Activated CD8-positive, alpha-beta T cell treated with anti-CD3 and anti-CD28 coated beads, Interleukin-2, amount 10 ng/mL, durations not matched to agents 7 days and 5 days (primary cell): ENCODE measurements around the gene TMTC4. TPM values are rescaled to one million over a fixed set of nuclear protein-coding genes. Genes with fewer than 3 reads are reported as not detected.
A peak's percentile ranks its signal among the peaks of the same experiment; 100 is the strongest.

Source experiments
- ATAC-seq: fragments of 150-1000 bp; cut with Tn5 transposase; one replicate; pipeline ENCODE4 v1.10.0; 2021; ENCODE audit warnings: moderate library complexity
- CTCF ChIA-PET: fragments of 350-600 bp; sonication (Branson Sonifier 250); formaldehyde crosslinking; loops from one replicate; lab custom pipeline; 2021; ENCODE audit warnings: antibody characterized with exemption; lab: Charles Lee
- POLR2A ChIA-PET: fragments of 350-600 bp; sonication (Branson Sonifier 250); formaldehyde crosslinking; loops from one replicate; lab custom pipeline; 2021; ENCODE audit warnings: antibody characterized with exemption; lab: Charles Lee
- DNase-seq: peaks from one replicate; pipeline ENCODE4 v3.0.0-alpha.2; 2020
- H3K27ac Mint-ChIP-seq: one replicate; pipeline ENCODE4 v1.8.0; 2021; ENCODE audit warnings: mild to moderate bottlenecking, mixed read lengths
- H3K27me3 Mint-ChIP-seq: one replicate; pipeline ENCODE4 v1.8.0; 2021; ENCODE audit warnings: low read depth, mixed read lengths
- H3K36me3 Mint-ChIP-seq: one replicate; pipeline ENCODE4 v1.8.0; 2021; ENCODE audit warnings: low read depth, mixed read lengths
- H3K4me1 Mint-ChIP-seq: one replicate; pipeline ENCODE4 v1.8.0; 2021; ENCODE audit warnings: low read depth, mixed read lengths
- H3K4me3 Mint-ChIP-seq: one replicate; pipeline ENCODE4 v1.8.0; 2021; ENCODE audit warnings: mild to moderate bottlenecking, mixed read lengths
- H3K9me3 Mint-ChIP-seq: one replicate; pipeline ENCODE4 v1.8.0; 2022; ENCODE audit warnings: mixed read lengths; ENCODE audit not compliant: insufficient read depth
- total RNA-seq, 2 experiments: library from RNA; stranded (reverse); gene quantifications; one replicate each; pipeline ENCODE4 v1.2.3, GENCODE V29; 2021

The TMTC4 gene
- total RNA-seq, 2 experiments from 2014 or later: 26.8 to 27.5 TPM

GRCh38 chr13:100665403-100665802 is 9.2 kb downstream of the TMTC4 start:
- Mint-ChIP-seq H3K27me3 (no peaks in the 10 kb centered on the region), H3K9me3 (no peaks in the 10 kb centered on the region), H3K4me1 (peaks cover 21% of the 10 kb centered on the region), H3K4me3 (no peak overlapping the region), H3K27ac (no peak overlapping the region), H3K36me3 (peaks cover 81% of the 10 kb centered on the region)
- no peak for DNase-seq
- ATAC-seq: no peak
- ChIA-PET CTCF (interaction anchor here (1.3 kb wide), 1 partner anchor 78 kb away, joined by 3 read pairs; no protein-coding TSS in a partner anchor), POLR2A (no interaction called here)

- H3K27ac Mint-ChIP-seq: no peak overlapping the region
- H3K4me1 Mint-ChIP-seq: peaks cover 26% of the 10 kb centered on the region
- ChIA-PET POLR2A (no interaction called here), CTCF (interaction anchor here (1.1 to 1.3 kb wide), 2 partner anchors 34 to 77 kb away, joined by 3 read pairs; no protein-coding TSS in a partner anchor)
- H3K9me3 Mint-ChIP-seq: no peaks in the 10 kb centered on the region
- H3K27me3 Mint-ChIP-seq: no peaks in the 10 kb centered on the region
- no peak overlapping the region for H3K4me3 Mint-ChIP-seq
- no peak for DNase-seq
- ATAC-seq: no peak
- H3K36me3 Mint-ChIP-seq: peaks cover 78% of the 10 kb centered on the region
Measured at GRCh38 chr13:100664171-100664900, 10.3 kb downstream of the TMTC4 start.

GRCh38 chr13:100662468-100663211 is 12.0 kb downstream of the TMTC4 start:
- Mint-ChIP-seq H3K36me3 (peaks cover 76% of the 10 kb centered on the region), H3K27me3 (no peaks in the 10 kb centered on the region), H3K4me1 (peaks cover 43% of the 10 kb centered on the region), H3K4me3 (no peak overlapping the region), H3K27ac (peak overlapping the region; percentile 73), H3K9me3 (no peaks in the 10 kb centered on the region)
- DNase-seq: no peak
- CTCF ChIA-PET: no interaction called here
- POLR2A ChIA-PET: interaction anchor here (0.6 kb wide), 1 partner anchor 74 kb away, joined by 3 read pairs; no protein-coding TSS in a partner anchor
- no peak for ATAC-seq

GRCh38 chr13:100660761-100661160 is 13.8 kb downstream of the TMTC4 start:
- H3K36me3 Mint-ChIP-seq: peaks cover 74% of the 10 kb centered on the region
- H3K27me3 Mint-ChIP-seq: no peaks in the 10 kb centered on the region
- no peak overlapping the region for H3K4me3 Mint-ChIP-seq
- no peak overlapping the region for H3K27ac Mint-ChIP-seq
- ATAC-seq: no peak
- CTCF ChIA-PET: no interaction called here
- H3K9me3 Mint-ChIP-seq: no peaks in the 10 kb centered on the region
- DNase-seq: no peak
- POLR2A ChIA-PET: no interaction called here
- peaks cover 44% of the 10 kb centered on the region for H3K4me1 Mint-ChIP-seq

- Mint-ChIP-seq H3K27me3 (no peaks in the 10 kb centered on the region), H3K4me3 (no peak overlapping the region), H3K9me3 (no peaks in the 10 kb centered on the region), H3K4me1 (peaks cover 36% of the 10 kb centered on the region), H3K27ac (peak overlapping the region; percentile 45), H3K36me3 (peaks cover 70% of the 10 kb centered on the region)
- ChIA-PET POLR2A (no interaction called here), CTCF (interaction anchor here (0.9 to 1.6 kb wide), 2 partner anchors 15 to 45 kb away, joined by 3 read pairs; no protein-coding TSS in a partner anchor)
- DNase-seq (no peak), ATAC-seq (no peak)
Measured at GRCh38 chr13:100659578-100659977, 15.0 kb downstream of the TMTC4 start.

- no peaks in the 10 kb centered on the region for H3K27me3 Mint-ChIP-seq
- H3K27ac Mint-ChIP-seq: peak overlapping the region; percentile 74
- ATAC-seq (peak; percentile 86), DNase-seq (peak; percentile 65)
- ChIA-PET POLR2A (no interaction called here), CTCF (interaction anchor here (1.0 to 2.0 kb wide), 7 partner anchors 12 to 88 kb away, joined by 3 to 10 read pairs (median 4); partner anchors contain the start of gene TMTC4)
- H3K9me3 Mint-ChIP-seq: no peaks in the 10 kb centered on the region
- peak overlapping the region; percentile 12 for H3K4me3 Mint-ChIP-seq
- H3K36me3 Mint-ChIP-seq: peaks cover 74% of the 10 kb centered on the region
- H3K4me1 Mint-ChIP-seq: peaks cover 36% of the 10 kb centered on the region
Measured at GRCh38 chr13:100658363-100658762, 16.2 kb downstream of the TMTC4 start.

- Mint-ChIP-seq H3K36me3 (peaks cover 74% of the 10 kb centered on the region), H3K27me3 (no peaks in the 10 kb centered on the region), H3K4me1 (peaks cover 36% of the 10 kb centered on the region), H3K4me3 (no peak overlapping the region), H3K27ac (peak overlapping the region; percentile 74), H3K9me3 (no peaks in the 10 kb centered on the region)
- ATAC-seq (peak; percentile 43), DNase-seq (no peak)
- CTCF ChIA-PET: interaction anchor here (0.7 to 2.0 kb wide), 8 partner anchors 12 to 87 kb away, joined by 3 to 10 read pairs (median 4); partner anchors contain the start of gene TMTC4
- POLR2A ChIA-PET: no interaction called here
Measured at GRCh38 chr13:100657881-100658315, 16.7 kb downstream of the TMTC4 start.

- H3K27ac Mint-ChIP-seq: no peak overlapping the region
- ATAC-seq: no peak
- DNase-seq: no peak
- H3K4me1 Mint-ChIP-seq: peaks cover 7% of the 10 kb centered on the region
- H3K4me3 Mint-ChIP-seq: no peak overlapping the region
- peaks cover 55% of the 10 kb centered on the region for H3K36me3 Mint-ChIP-seq
- H3K9me3 Mint-ChIP-seq: no peaks in the 10 kb centered on the region
- ChIA-PET CTCF (no interaction called here), POLR2A (interaction anchor here (0.6 to 0.7 kb wide), 2 partner anchors 13 to 64 kb away, joined by 3 read pairs; no protein-coding TSS in a partner anchor)
- no peaks in the 10 kb centered on the region for H3K27me3 Mint-ChIP-seq
Measured at GRCh38 chr13:100652510-100652909, 22.1 kb downstream of the TMTC4 start.

GRCh38 chr13:100650326-100650725 is 24.3 kb downstream of the TMTC4 start:
- CTCF ChIA-PET: no interaction called here
- no peaks in the 10 kb centered on the region for H3K4me1 Mint-ChIP-seq
- no peak for DNase-seq
- no peak overlapping the region for H3K4me3 Mint-ChIP-seq
- H3K9me3 Mint-ChIP-seq: no peaks in the 10 kb centered on the region
- H3K36me3 Mint-ChIP-seq: peaks cover 42% of the 10 kb centered on the region
- POLR2A ChIA-PET: no interaction called here
- no peaks in the 10 kb centered on the region for H3K27me3 Mint-ChIP-seq
- no peak overlapping the region for H3K27ac Mint-ChIP-seq
- no peak for ATAC-seq

- peaks cover 37% of the 10 kb centered on the region for H3K36me3 Mint-ChIP-seq
- H3K4me1 Mint-ChIP-seq: no peaks in the 10 kb centered on the region
- CTCF ChIA-PET: interaction anchor here (1.5 kb wide), 2 partner anchors 26 to 479 kb away, joined by 3 read pairs; partner anchors contain the start of gene TMTC4
- no peaks in the 10 kb centered on the region for H3K27me3 Mint-ChIP-seq
- POLR2A ChIA-PET: no interaction called here
- DNase-seq (no peak), ATAC-seq (no peak)
- H3K4me3 Mint-ChIP-seq: no peak overlapping the region
- no peaks in the 10 kb centered on the region for H3K9me3 Mint-ChIP-seq
- H3K27ac Mint-ChIP-seq: no peak overlapping the region
Measured at GRCh38 chr13:100648354-100648753, 26.2 kb downstream of the TMTC4 start.

GRCh38 chr13:100646871-100647270 is 27.7 kb downstream of the TMTC4 start:
- H3K27ac Mint-ChIP-seq: no peak overlapping the region
- ChIA-PET CTCF (interaction anchor here (1.2 to 1.5 kb wide), 2 partner anchors 9 to 481 kb away, joined by 3 to 4 read pairs; no protein-coding TSS in a partner anchor), POLR2A (no interaction called here)

More at GRCh38 chr13:100646871-100647270, 27.7 kb downstream of the TMTC4 start:
- no peaks in the 10 kb centered on the region for H3K4me1 Mint-ChIP-seq
- no peak overlapping the region for H3K4me3 Mint-ChIP-seq
- H3K9me3 Mint-ChIP-seq: no peaks in the 10 kb centered on the region
- H3K36me3 Mint-ChIP-seq: peaks cover 33% of the 10 kb centered on the region
- ATAC-seq (no peak), DNase-seq (no peak)
- no peaks in the 10 kb centered on the region for H3K27me3 Mint-ChIP-seq
